ENCODE measurements around the gene F12. TPM values are rescaled to one million over a fixed set of nuclear protein-coding genes. Genes with fewer than 3 reads are reported as not detected.

The F12 gene
- total RNA-seq, 2 experiments from 2014 or later, result 3.8 TPM; not detected in 1

DNA sequence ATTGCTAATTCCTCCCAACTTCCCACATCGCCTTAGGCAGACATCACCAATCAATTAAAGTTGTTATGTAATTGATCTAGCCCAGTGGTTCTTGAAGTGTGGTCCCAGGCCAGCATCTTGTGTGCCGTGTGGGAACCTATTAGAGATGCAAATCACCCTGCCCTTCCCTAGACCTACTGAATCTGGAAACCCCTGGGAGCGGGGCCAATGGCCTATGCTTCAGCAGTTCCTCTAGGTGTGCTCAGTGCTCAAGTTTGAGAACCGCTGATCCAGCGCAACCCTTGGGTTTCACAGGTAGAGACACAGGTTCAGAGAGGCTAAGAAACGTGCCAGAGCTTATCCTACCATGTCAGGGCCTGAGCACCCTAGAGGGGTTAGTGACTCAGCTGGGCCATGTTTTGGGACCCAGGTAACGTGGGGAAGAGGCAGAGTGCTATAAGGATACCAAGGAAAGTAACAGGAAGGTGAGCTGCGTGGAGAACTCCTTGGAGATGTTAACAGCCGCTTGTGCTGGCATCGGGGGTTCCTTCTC is 20.8 kb downstream of the F12 start:
- no peaks in the 10 kb centered on the region for H3K79me2 ChIP-seq (ENCODE audit: insufficient read depth, low read depth, low read length)
- no TSS peak for BruUV-seq (replicated peaks)
- H3K9me3 ChIP-seq (ENCODE audit: low read length), result no peaks in the 10 kb centered on the region
- no peak for DNase-seq (ENCODE audit: low spot score)
- H3K36me3 ChIP-seq (ENCODE audit: insufficient read depth, low read length), result no peaks in the 10 kb centered on the region
- ChIA-PET POLR2A (interaction anchor here (0.5 to 1.8 kb wide), 15 partner anchors 9 to 120 kb away, joined by 3 to 9 read pairs (median 4); partner anchors contain the start of genes LMAN2, PDLIM7, PRELID1 and RAB24), CTCF (ENCODE audit: unreplicated experiment) (interaction anchor here (1.0 to 3.3 kb wide), 8 partner anchors 15 to 84 kb away, joined by 3 to 25 read pairs (median 5); no protein-coding TSS in a partner anchor)
- peak overlapping the region; percentile 22 for H3K4me3 ChIP-seq (ENCODE audit: low read depth, low read length, poor library complexity, severe bottlenecking)
- H3K4me2 ChIP-seq (ENCODE audit: low read length), result peak overlapping the region; percentile 67
- H2AFZ ChIP-seq (ENCODE audit: low read length), result peak overlapping the region; percentile 84; the same call in 1 of the 2 replicates
- peak overlapping the region; percentile 72 for H3K27ac ChIP-seq (ENCODE audit: low read depth, low read length, poor library complexity, severe bottlenecking)
- TF ChIP-seq, protein P1, sequence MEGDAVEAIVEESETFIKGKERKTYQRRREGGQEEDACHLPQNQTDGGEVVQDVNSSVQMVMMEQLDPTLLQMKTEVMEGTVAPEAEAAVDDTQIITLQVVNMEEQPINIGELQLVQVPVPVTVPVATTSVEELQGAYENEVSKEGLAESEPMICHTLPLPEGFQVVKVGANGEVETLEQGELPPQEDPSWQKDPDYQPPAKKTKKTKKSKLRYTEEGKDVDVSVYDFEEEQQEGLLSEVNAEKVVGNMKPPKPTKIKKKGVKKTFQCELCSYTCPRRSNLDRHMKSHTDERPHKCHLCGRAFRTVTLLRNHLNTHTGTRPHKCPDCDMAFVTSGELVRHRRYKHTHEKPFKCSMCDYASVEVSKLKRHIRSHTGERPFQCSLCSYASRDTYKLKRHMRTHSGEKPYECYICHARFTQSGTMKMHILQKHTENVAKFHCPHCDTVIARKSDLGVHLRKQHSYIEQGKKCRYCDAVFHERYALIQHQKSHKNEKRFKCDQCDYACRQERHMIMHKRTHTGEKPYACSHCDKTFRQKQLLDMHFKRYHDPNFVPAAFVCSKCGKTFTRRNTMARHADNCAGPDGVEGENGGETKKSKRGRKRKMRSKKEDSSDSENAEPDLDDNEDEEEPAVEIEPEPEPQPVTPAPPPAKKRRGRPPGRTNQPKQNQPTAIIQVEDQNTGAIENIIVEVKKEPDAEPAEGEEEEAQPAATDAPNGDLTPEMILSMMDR (conservative IDR thresholded peaks at IDR 0.05; ENCODE audit: low read length), result no peak
- no peak for TF ChIP-seq EZH2phosphoT487 (IDR thresholded peaks at IDR 0.05; ENCODE audit: borderline replicate concordance, low read depth, low read length)
- H3K4me1 ChIP-seq (ENCODE audit: insufficient read depth, low read length, poor library complexity, severe bottlenecking), result peaks cover 60% of the 10 kb centered on the region
- H3K9me2 ChIP-seq (ENCODE audit: insufficient read depth, low read length), result no peaks in the 10 kb centered on the region
- intact Hi-C loops (cut with micrococcal nuclease; ENCODE audit: unreplicated experiment), result loop anchor here (1.0 to 5.0 kb wide), 2 partner anchors 31 to 276 kb away; partner anchors contain the start of gene RGS14
- no peaks in the 10 kb centered on the region for H4K20me1 ChIP-seq (ENCODE audit: insufficient read depth, low read length)

DNA sequence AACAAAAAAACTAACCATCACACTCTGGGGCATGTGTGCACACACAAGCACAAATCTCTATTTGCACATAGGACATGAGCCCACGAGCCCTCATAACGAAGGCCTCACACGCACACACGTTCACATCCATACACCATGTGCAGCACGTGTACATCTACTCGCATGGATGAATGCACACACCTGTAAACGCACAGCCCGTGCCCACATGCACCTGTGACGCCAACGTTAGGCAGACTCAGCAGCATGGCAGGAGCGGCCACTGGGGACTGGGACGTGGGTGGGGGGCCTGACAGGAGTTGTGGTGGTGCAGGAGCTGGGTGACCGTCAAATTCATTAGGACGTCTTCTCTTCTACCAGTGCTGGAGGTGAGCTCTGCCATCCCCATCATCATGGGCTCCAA is 22.0 kb downstream of the F12 start:
- Histone ChIP-seq H3K79me2 (ENCODE audit: insufficient read depth, low read depth, low read length) (no peaks in the 10 kb centered on the region), H3K4me2 (ENCODE audit: low read length) (peak overlapping the region; percentile 67), H3K27ac (ENCODE audit: low read depth, low read length, poor library complexity, severe bottlenecking) (peak overlapping the region; percentile 17), H3K4me3 (ENCODE audit: low read depth, low read length, poor library complexity, severe bottlenecking) (no peak overlapping the region), H3K36me3 (ENCODE audit: insufficient read depth, low read length) (no peaks in the 10 kb centered on the region), H3K4me1 (ENCODE audit: insufficient read depth, low read length, poor library complexity, severe bottlenecking) (peaks cover 49% of the 10 kb centered on the region), H2AFZ (ENCODE audit: low read length) (no peak overlapping the region), H4K20me1 (ENCODE audit: insufficient read depth, low read length) (no peaks in the 10 kb centered on the region), H3K9me3 (ENCODE audit: low read length) (no peaks in the 10 kb centered on the region), H3K9me2 (ENCODE audit: insufficient read depth, low read length) (no peaks in the 10 kb centered on the region)
- peak; percentile 75 for DNase-seq (ENCODE audit: low spot score)
- ChIA-PET POLR2A (interaction anchor here (0.6 kb wide), 1 partner anchor 262 kb away, joined by 4 read pairs; no protein-coding TSS in a partner anchor), CTCF (ENCODE audit: unreplicated experiment) (interaction anchor here (0.7 to 1.2 kb wide), 2 partner anchors 9 to 77 kb away, joined by 3 to 4 read pairs; no protein-coding TSS in a partner anchor)
- TF ChIP-seq, protein P1 (conservative IDR thresholded peaks at IDR 0.05; ENCODE audit: low read length), result no peak
- no peak for TF ChIP-seq EZH2phosphoT487 (IDR thresholded peaks at IDR 0.05; ENCODE audit: borderline replicate concordance, low read depth, low read length)
- intact Hi-C loops (cut with micrococcal nuclease; ENCODE audit: unreplicated experiment), result loop anchor here (5.0 kb wide), 1 partner anchor 275 kb away; no protein-coding TSS in a partner anchor
- no TSS peak for BruUV-seq (replicated peaks)

DNA sequence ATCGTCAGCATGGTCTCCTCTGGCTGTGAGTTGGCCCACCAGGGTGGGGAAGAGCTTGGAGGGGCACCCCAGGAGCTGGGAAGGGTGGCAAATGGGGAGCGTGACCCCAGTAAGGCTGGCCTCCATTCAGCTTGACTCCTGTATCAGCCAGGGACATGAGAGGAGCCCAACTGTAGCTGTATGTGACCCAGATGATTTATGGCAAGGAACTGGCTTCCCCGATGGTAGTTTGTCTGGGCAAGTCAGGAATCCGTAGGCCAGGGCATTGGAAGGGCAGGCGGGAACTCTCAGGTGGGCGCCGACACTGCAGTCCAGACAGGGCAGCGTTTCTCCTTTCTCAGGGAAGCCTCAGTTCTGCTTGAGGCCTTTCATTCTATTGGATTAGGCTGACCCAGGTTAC is 22.8 kb downstream of the F12 start:
- no peaks in the 10 kb centered on the region for H3K9me2 ChIP-seq (ENCODE audit: insufficient read depth, low read length)
- ChIA-PET POLR2A (interaction anchor here (0.6 kb wide), 1 partner anchor 25 kb away, joined by 3 read pairs; no protein-coding TSS in a partner anchor), CTCF (ENCODE audit: unreplicated experiment) (interaction anchor here (1.0 to 1.2 kb wide), 2 partner anchors 16 to 77 kb away, joined by 4 to 5 read pairs; no protein-coding TSS in a partner anchor)
- no peaks in the 10 kb centered on the region for H3K79me2 ChIP-seq (ENCODE audit: insufficient read depth, low read depth, low read length)
- no peaks in the 10 kb centered on the region for H4K20me1 ChIP-seq (ENCODE audit: insufficient read depth, low read length)
- no peak overlapping the region for H3K4me3 ChIP-seq (ENCODE audit: low read depth, low read length, poor library complexity, severe bottlenecking)
- BruUV-seq (replicated peaks), result no TSS peak
- TF ChIP-seq, protein P1 (conservative IDR thresholded peaks at IDR 0.05; ENCODE audit: low read length), result no peak
- no peak for TF ChIP-seq EZH2phosphoT487 (IDR thresholded peaks at IDR 0.05; ENCODE audit: borderline replicate concordance, low read depth, low read length)
- no peaks in the 10 kb centered on the region for H3K36me3 ChIP-seq (ENCODE audit: insufficient read depth, low read length)
- H2AFZ ChIP-seq (ENCODE audit: low read length), result no peak overlapping the region
- H3K27ac ChIP-seq (ENCODE audit: low read depth, low read length, poor library complexity, severe bottlenecking), result peak overlapping the region; percentile 17
- peaks cover 49% of the 10 kb centered on the region for H3K4me1 ChIP-seq (ENCODE audit: insufficient read depth, low read length, poor library complexity, severe bottlenecking)
- DNase-seq (ENCODE audit: low spot score), result no peak
- intact Hi-C loops (cut with micrococcal nuclease; ENCODE audit: unreplicated experiment), result loop anchor here (5.0 kb wide), 1 partner anchor 274 kb away; no protein-coding TSS in a partner anchor
- H3K9me3 ChIP-seq (ENCODE audit: low read length), result no peaks in the 10 kb centered on the region
- no peak overlapping the region for H3K4me2 ChIP-seq (ENCODE audit: low read length)
